Sigmoid colon (tissue), 7 donors: Measurements from ENCODE around the gene SCLY. TPM values are rescaled to one million over a fixed set of nuclear protein-coding genes. Genes with fewer than 3 reads are reported as not detected.

Experiments used
- DNase-seq: peaks from one replicate; pipeline ENCODE4 v3.0.0-alpha.2; 2019
- H3K27ac ChIP-seq, 4 donors: fragments of 200-600 bp; sonication (generic); one replicate each; pipeline ENCODE4 v1.5.1; 2016 to 2019; ENCODE audit warnings: mild to moderate bottlenecking in 1 of 4
- H3K27me3 ChIP-seq, 3 donors: fragments of 200-600 bp; sonication (generic); one replicate each; pipeline ENCODE4 v1.5.1; 2019; ENCODE audit warnings: mild to moderate bottlenecking in 1 of 3
- H3K36me3 ChIP-seq, 4 donors: fragments of 200-600 bp; sonication (generic); one replicate each; pipeline ENCODE4 v1.5.1; 2016 to 2019
- H3K4me1 ChIP-seq, 4 donors: fragments of 200-600 bp; sonication (generic); one replicate each; pipeline ENCODE4 v1.5.1; 2017 to 2019
- H3K4me3 ChIP-seq, 4 donors: fragments of 200-600 bp; sonication (generic); one replicate each; pipeline ENCODE4 v1.5.1; 2017 to 2019; ENCODE audit warnings: mild to moderate bottlenecking in 2 of 4, moderate library complexity in 1 of 4
- H3K9me3 ChIP-seq, 4 donors: fragments of 200-600 bp in 3 of 4; sonication (generic) in 3 of 4; one replicate each; pipeline versions ENCODE4 v1.5.1 to v1.6.1; 2013 to 2019
- EP300 ChIP-seq, 4 donors: sonication (generic); formaldehyde crosslinking; IDR thresholded peaks; one replicate each; pipeline ENCODE4 v1.6.1; 2017; ENCODE audit warnings: antibody characterized with exemption in 4 of 4
- POLR2A ChIP-seq, 2 donors: fragments of 450-650 bp; IDR thresholded peaks; one replicate each; pipeline ENCODE4 v1.6.1; 2016; ENCODE audit warnings: antibody characterized with exemption in 2 of 2, mild to moderate bottlenecking in 2 of 2, moderate library complexity in 2 of 2
- POLR2AphosphoS5 ChIP-seq, 4 donors: sonication (generic); formaldehyde crosslinking; IDR thresholded peaks; one replicate each; pipeline ENCODE4 v1.6.1; 2017; ENCODE audit warnings: antibody characterized with exemption in 4 of 4
- WGBS, 2 donors: extraction: QIAGEN DNeasy Blood & Tissue Kit; methylation state at CpG; one replicate each; pipeline ENCODE4 v1.1.7; 2013; 5-methylcytosine and 5-hydroxymethylcytosine counted together
- intact Hi-C: fragments of 100-400 bp; cut with DNase I; formaldehyde crosslinking; loops from one replicate; pipeline ENCODE4 v1.15.1; 2023
- polyA plus RNA-seq, 3 donors: library from polyadenylated mRNA; stranded (reverse); fragments of 200-250 nt; gene quantifications; one replicate each; pipeline ENCODE4 v1.2.3, GENCODE V29; 2013
- total RNA-seq, 4 donors: library from RNA; depleted of rRNA; stranded (reverse); fragments of >200 nt; gene quantifications; one replicate each; pipeline ENCODE4 v1.1.0, GENCODE V29; 2016
- TF ChIP-seq, protein P1 (sequence below), 4 experiments: fragments of 450-650 bp in 3 of 4; fragments of 200-600 bp in 1 of 4; IDR thresholded peaks; one replicate each; pipeline ENCODE4 v1.5.1; 2016 to 2019; ENCODE audit warnings: antibody characterized with exemption in 4 of 4, mild to moderate bottlenecking in 3 of 4, moderate library complexity in 2 of 4
- donor health status: healthy with polysubstance abuse.
- donor health status: Bipolar disorder and iron deficiency.
- donor health status: healthy.

SCLY gene
- total and polyA plus RNA-seq, 7 donors, result 5.4 to 19.5 (median 10.9) TPM

DNA sequence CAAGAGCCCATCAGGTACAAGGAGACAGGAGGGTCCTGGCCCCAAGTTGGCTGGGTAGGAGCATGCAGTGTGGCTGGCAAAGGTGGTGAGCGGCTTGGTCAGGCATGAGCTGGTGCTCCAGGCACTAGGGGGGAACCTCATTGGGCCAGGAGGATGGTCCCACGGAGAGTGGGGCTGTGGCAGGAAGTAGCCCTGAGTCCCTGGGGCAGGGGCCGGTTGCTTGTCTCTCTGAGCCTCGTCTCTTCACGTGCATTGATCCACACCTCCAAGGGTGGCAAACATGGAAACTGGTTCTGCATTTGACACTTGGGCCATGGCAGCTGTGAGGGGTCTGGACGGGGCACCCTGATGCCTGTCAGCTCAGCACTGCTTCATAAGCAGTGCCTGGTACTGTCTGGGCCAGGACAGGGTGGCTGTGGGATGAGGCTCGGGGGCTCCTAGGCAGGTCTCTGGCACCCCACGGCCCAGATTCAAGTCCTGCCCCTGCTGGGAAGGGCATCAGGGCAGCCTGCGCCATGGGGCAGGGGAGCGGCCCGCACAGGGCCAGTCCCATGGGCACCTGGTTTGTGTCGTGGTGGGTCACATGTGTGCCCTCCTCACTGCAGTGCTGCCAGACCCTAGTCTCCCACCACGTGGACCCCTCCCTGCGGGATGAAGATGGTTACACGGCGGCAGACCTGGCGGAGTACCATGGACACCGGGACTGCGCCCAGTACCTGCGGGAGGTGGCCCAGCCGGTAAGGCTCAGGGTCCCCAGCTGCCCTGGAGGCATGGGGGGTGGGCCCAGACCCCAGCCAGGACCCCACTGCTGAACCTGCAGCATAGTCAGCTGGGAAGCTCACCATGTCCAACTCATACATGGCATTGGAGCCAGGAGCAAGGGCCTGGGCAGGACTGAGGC is 55.7 kb downstream of the SCLY start:
- H3K4me1 ChIP-seq, result no peaks in the 10 kb centered on the region
- intact Hi-C loops, result no loop called here
- H3K27ac ChIP-seq, result no peak overlapping the region
- H3K4me3 ChIP-seq, result no peak overlapping the region
- DNase-seq, result no peak
- no peaks in the 10 kb centered on the region for H3K36me3 ChIP-seq
- TF ChIP-seq, protein P1, sequence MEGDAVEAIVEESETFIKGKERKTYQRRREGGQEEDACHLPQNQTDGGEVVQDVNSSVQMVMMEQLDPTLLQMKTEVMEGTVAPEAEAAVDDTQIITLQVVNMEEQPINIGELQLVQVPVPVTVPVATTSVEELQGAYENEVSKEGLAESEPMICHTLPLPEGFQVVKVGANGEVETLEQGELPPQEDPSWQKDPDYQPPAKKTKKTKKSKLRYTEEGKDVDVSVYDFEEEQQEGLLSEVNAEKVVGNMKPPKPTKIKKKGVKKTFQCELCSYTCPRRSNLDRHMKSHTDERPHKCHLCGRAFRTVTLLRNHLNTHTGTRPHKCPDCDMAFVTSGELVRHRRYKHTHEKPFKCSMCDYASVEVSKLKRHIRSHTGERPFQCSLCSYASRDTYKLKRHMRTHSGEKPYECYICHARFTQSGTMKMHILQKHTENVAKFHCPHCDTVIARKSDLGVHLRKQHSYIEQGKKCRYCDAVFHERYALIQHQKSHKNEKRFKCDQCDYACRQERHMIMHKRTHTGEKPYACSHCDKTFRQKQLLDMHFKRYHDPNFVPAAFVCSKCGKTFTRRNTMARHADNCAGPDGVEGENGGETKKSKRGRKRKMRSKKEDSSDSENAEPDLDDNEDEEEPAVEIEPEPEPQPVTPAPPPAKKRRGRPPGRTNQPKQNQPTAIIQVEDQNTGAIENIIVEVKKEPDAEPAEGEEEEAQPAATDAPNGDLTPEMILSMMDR (IDR thresholded peaks at IDR 0.05), result no peak
- TF ChIP-seq EP300 (IDR thresholded peaks at IDR 0.05) (no peak), POLR2A (IDR thresholded peaks at IDR 0.05) (no peak), POLR2AphosphoS5 (IDR thresholded peaks at IDR 0.05) (no peak)
- 91 to 93% methylated on average over 21 of the region's 21 CpGs for WGBS, 2 donors
- H3K27me3 ChIP-seq, result peaks cover 0 to 4% (median 4%) of the 10 kb centered on the region in 3 donors
- no peaks in the 10 kb centered on the region for H3K9me3 ChIP-seq

DNA sequence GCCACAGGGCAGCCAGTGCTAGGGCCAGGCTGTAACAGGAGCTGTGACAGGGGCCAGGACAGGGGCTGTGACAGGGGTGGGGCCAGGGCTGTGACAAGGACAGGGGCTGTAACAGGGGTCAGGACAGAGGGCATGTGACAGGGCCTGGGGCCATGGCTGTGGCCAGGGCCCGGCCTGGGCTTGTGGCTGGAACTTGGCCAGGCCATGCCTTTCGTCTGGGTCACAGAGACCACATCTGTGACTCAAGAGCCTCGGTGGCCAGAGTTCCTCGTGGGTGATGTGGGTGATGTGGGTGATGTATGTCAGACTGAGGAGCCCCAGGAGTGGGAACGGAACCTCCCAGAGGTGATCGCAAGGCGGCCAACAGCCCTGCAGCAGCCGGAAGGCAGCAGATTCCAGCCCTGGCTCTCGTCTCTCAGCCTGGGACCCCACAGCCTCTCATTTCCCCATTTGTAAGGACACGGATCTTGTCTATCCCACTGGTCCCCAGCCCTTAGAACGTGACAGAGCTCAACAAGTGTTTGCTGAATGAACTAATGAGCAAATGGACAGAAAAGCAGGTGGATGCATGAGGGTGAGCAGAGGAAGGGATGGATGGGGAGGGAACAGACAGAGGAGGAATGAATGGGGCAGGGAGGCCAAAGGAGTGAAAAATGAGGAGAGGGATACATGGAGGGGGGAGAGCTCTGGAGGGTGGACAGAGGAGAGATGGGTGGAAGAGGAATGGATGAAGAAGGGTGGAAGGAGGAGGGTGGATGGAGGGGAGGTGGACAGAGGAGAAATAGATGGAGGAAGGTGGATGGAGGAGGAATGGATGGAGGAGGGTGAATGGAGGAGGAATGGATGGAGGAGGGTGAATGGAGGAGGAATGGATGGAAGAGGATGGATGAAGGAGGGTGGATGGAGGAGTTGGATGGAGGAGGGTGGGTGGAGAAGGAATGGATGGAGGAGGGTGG is 56.7 kb downstream of the SCLY start:
- Histone ChIP-seq H3K4me3 (no peak overlapping the region), H3K9me3 (no peaks in the 10 kb centered on the region), H3K27ac (no peak overlapping the region), H3K4me1 (no peaks in the 10 kb centered on the region), H3K36me3 (no peaks in the 10 kb centered on the region), H3K27me3 (peaks cover 0 to 4% (median 4%) of the 10 kb centered on the region in 3 donors)
- no peak for DNase-seq
- WGBS, 2 donors, result 74 to 79% methylated on average over 11 of the region's 11 CpGs
- intact Hi-C loops, result no loop called here
- TF ChIP-seq POLR2AphosphoS5 (IDR thresholded peaks at IDR 0.05), result no peak

DNA sequence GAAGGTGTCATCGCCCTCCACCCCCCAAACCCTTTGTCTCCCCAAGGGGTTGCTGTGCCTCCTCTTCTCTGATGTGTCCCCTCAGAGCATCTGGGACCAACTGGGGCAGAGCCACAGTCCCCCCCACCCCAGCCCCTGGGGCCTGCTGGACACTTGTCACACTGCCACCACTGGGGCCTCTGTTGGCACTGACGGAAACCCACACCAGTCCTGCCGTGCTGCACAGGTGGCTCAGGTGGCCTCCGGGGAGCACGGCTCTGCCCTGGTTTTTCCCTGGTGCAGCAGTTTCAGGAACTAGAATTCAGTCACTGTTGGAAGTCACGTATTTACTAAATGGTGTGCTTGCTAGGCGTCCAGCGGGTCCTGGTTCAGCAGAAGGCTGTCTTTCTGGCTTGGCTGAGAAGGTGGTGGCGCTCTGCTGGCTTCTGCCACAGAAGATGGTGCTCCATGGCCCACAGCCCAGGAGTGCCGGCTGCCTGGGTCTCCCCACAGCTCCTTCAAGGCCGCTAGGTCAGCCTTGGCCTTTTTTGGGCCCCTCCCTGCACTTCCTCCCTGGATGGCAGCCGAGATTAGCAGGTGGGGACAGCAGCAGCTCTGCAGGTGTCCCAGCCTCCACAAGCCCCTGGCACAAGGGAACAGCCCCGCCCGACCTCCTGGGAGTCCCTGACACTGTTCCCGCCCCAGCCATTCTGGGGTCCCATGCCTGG is 59.1 kb downstream of the SCLY start:
- intact Hi-C loops, result no loop called here
- no peaks in the 10 kb centered on the region for H3K4me1 ChIP-seq
- no peaks in the 10 kb centered on the region for H3K9me3 ChIP-seq
- peaks cover 0 to 4% (median 4%) of the 10 kb centered on the region in 3 donors for H3K27me3 ChIP-seq
- WGBS, 2 donors, result 27 to 51% methylated on average over 15 of the region's 15 CpGs
- no peaks in the 10 kb centered on the region for H3K36me3 ChIP-seq
- DNase-seq, result no peak
- TF ChIP-seq POLR2A (IDR thresholded peaks at IDR 0.05) (no peak), POLR2AphosphoS5 (IDR thresholded peaks at IDR 0.05) (no peak), EP300 (IDR thresholded peaks at IDR 0.05) (no peak)
- TF ChIP-seq, protein P1 (IDR thresholded peaks at IDR 0.05), result no peak
- H3K27ac ChIP-seq, result no peak overlapping the region
- H3K4me3 ChIP-seq, result no peak overlapping the region

DNA sequence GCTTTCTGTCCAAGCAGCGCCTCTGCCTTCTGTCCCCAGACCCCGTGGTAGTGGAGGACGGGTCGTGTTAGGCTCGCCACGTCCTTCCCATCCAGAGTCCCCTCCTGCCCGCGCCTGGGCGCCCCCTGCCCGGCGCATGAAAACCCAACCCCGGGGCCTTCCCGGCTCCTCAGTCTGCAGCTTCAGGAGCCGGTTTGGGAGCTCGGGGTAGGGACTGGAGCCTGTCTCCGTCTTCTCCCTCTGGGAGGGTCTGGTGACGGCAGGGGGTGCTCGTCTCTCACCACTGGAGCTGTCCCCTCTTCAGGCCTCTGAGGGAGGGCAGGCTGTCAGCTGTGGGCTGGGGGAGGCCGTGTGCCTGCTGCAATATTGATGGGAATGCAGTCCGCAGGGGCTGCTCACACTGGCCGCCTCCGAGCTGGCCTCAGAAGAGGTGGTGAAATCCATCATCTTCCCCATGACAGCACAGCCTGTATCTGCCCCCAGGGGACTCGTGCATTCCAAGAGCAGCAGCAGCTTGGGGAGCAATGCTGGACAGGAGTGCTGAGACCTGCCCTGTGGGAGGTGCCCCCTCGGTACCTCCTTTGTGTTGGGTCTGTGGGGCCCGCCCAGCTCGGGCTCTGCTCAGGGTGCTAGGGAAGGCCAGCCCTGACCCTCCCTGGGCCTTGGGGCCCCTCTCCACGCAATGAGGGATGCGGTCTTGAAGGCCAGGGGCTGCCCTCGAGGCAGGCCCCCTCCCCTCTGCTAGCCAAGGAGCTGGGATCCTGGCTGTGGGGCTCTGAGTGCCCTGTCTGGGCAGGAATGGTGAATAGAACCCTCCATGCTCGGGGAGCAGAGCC is 59.9 kb downstream of the SCLY start:
- H3K9me3 ChIP-seq, result no peaks in the 10 kb centered on the region
- no peaks in the 10 kb centered on the region for H3K36me3 ChIP-seq
- H3K27me3 ChIP-seq, result peaks cover 0 to 4% (median 4%) of the 10 kb centered on the region in 3 donors
- intact Hi-C loops, result no loop called here
- no peaks in the 10 kb centered on the region for H3K4me1 ChIP-seq
- no peak overlapping the region for H3K4me3 ChIP-seq
- TF ChIP-seq POLR2A (IDR thresholded peaks at IDR 0.05) (no peak), POLR2AphosphoS5 (IDR thresholded peaks at IDR 0.05) (no peak), EP300 (IDR thresholded peaks at IDR 0.05) (no peak)
- TF ChIP-seq, protein P1 (IDR thresholded peaks at IDR 0.05), result no peak
- no peak for DNase-seq
- 35 to 48% methylated on average over 30 of the region's 30 CpGs for WGBS, 2 donors
- H3K27ac ChIP-seq, result no peak overlapping the region
